HuH-7.5 (cell line): Measurements from ENCODE around the gene PCDH9.

Source experiments
- DNase-seq: peaks from one replicate; pipeline ENCODE4 v3.0.0; 2011; ENCODE audit warnings: low spot score

PCDH9 gene

DNA sequence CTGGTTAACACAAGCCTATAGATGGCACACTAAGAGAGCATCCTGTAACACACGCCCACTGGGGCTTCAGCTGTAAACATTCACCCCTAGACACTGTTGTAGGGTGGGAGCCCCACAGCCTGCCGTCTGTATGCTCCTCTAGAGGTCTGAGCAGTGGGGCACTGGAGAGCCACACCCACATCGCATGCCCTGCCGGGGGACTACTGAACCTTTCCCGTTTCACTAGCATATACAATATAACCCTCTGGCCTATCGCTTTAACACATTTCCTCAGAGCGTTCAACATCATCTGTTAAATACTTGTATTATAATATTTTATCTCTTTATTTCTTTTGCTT, 73.4 kb downstream of the PCDH9 start:
- no peak for DNase-seq

GRCh38 chr13:67155898-67156722, 74.0 kb downstream of the PCDH9 start:
- no peak for DNase-seq

DNA sequence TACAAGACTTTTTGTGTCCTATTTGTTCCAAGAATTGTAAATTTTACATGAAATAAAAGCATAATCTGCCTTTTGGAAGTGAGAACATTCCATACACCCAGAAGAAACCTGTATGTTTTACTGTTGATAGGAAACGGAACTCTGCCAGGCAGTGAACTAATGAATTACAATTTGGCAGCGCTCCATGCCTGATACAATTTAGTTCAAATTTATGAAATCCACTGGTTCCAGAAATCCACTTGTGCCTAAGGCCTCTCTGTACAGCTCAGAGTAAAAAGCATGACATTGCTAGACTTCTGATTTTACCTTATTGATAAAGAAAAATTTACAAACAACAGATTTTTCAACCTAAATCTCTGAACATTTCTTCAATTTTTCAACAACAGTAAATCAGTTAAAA, 78.1 kb downstream of the PCDH9 start:
- no peak for DNase-seq

GRCh38 chr13:67151652-67152051, 78.5 kb downstream of the PCDH9 start:
- no peak for DNase-seq

DNA sequence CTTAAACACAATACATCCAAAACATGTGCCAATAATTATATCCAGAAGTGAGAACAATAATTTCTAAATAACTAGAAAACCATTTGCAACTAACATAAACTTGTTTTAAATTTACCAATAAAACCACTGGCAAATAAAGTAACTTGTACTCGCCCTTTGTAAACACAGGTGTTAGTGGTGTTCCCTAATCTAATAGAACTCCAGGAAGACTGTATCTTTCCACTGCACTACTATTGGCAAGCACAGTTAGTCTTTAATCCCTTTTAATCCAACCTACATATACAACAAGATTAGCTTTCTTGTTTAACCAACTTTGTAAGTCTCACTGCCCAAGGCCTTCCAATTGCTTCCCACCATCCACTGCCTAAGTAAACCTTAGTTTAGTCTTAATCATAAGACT, 79.5 kb downstream of the PCDH9 start:
- no peak for DNase-seq

GRCh38 chr13:67148161-67148571, 82.0 kb downstream of the PCDH9 start:
- DNase-seq, result no peak

- DNase-seq, result no peak
Measured at GRCh38 chr13:67147342-67148133, 82.6 kb downstream of the PCDH9 start.

DNA sequence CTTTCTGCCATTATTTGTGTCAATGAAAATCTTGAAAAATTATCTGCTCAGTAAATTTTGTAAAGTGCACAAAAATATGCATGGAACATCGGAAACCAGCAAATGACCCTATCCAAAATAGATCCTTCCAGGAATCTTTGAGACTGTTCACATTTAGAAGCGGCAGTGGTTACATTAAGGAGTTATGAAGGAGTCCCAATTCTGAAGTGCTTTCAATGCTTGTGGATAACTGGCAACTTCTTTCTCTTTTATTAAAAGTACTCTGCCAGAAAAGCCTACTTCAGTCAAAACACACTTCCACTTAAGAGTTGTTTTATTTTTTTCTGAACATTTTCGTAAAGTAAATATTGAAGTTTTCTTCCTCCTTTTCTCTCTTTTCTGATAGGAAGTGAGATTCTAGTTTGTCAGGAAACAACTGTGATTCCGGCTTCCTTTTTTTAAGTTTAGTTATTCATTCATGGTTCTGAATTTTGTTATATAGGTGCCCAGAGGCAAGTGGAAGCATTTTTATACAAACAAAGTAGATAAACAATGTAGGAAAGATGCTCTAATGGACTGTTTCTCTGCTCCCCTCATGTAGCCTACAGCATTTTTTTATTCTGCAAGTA, 83.5 kb downstream of the PCDH9 start:
- DNase-seq, result no peak

GRCh38 chr13:67145950-67146349, 84.2 kb downstream of the PCDH9 start:
- no peak for DNase-seq

GRCh38 chr13:67143544-67144115, 86.5 kb downstream of the PCDH9 start:
- no peak for DNase-seq

- DNase-seq, result no peak
Measured at GRCh38 chr13:67140006-67140405, 90.1 kb downstream of the PCDH9 start.

DNA sequence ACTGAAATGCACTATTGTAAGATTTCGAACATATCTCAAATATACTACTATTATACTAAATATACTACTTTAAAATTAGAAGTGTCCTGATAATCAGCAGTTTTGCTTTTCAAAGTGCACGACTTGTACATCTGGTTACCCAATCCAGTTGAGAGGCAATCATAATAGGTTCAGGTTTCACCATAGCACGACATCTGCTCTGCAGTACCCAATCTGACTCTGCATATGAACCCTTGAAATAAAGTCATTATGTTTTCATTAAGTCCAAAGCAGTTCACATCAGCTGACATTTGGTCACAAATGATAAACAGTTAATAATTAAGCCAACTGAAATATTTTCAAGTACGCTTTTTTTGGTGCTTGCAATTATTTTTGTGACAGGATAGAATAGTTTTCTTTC, 90.6 kb downstream of the PCDH9 start:
- DNase-seq, result no peak

DNA sequence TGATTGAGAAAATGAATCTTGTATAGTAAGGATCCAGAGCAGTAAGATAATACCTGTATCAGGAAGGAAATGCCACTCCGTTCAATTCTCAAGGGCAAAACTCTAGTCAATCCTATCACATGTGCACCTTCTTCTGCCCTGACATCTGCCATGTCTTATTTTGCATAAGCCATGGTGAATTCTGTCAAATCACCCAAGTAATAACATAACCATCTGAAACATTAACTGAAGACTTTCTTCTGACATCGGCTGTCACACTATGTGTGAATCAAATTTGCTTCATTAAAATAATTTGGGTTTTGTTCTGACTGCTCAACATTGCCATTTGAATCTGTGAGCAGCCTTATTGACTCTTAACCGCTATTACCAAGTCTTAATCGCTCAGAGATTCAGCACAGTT, 91.2 kb downstream of the PCDH9 start:
- no peak for DNase-seq

- DNase-seq, result no peak
Measured at GRCh38 chr13:67137044-67137735, 92.9 kb downstream of the PCDH9 start.

- no peak for DNase-seq
Measured at GRCh38 chr13:67136157-67136556, 94.0 kb downstream of the PCDH9 start.

DNA sequence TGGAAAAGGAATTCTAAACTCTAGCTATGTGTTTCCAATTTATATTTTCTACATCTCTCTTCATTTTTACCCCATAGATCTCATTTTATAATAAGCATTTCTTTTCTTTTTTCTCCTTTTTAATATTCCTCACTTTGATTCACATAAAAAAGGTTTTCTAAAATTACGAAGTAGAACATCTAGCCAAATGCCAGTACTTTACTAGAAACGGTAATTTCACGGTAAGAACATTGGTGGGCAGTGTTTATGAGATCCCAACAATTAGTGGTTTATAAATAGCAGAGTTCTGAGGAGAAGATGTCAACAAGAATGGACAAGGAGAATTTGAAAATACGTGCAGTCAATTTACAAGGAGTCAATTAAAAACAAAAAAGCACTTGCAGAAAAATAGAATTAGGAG, 94.8 kb downstream of the PCDH9 start:
- DNase-seq, result no peak

GRCh38 chr13:67134417-67135129, 95.6 kb downstream of the PCDH9 start:
- no peak for DNase-seq

DNA sequence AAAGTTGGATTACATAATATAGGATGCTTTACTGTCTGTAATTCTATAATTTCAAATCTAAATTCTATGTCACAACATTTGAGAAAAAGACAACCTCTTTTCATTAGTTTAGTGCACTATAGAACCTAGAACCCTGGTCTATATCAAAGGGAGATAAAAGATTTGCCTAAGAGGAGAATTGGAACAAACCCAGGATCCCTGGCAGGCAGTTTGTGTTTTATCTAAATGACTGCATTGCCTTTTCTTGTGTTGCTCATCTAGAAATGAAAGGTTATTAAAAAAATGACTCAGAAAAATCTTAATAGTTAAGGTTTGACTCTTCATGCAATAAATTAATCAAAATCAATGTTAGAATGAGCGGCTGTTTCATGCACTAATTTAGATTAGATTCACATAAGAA, 96.7 kb downstream of the PCDH9 start:
- no peak for DNase-seq

GRCh38 chr13:67131393-67131792, 98.7 kb downstream of the PCDH9 start:
- DNase-seq, result no peak

- no peak for DNase-seq
Measured at GRCh38 chr13:67130444-67130843, 99.7 kb downstream of the PCDH9 start.

- no peak for DNase-seq
Measured at GRCh38 chr13:67128136-67128535, 102.0 kb downstream of the PCDH9 start.

DNA sequence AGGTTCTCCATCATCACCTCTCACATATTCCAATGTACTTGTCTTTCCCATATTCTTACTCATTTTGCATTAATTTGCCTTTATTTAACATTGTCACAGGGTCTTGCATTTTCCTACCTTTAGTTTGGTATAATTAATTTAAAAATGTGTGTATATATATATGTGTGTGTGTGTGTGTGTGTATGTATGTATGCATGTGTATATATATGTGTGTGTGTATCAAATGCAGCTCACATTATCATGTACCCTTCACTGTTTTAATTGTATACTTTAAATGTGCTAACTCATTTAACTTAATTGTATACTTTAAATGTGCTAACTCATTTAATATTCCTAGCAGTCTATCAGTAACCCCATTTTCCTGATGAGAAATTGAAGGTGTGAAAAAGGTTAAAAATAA, 104.5 kb downstream of the PCDH9 start:
- no peak for DNase-seq
